Stimulated activated CD4-positive, alpha-beta T cell treated with anti-CD3 and anti-CD28 coated beads, Interleukin-4, amount 100 ng/mL, for 1 hour (primary cell): ENCODE measurements around the gene PELI3.

Experiments
- DNase-seq: peaks from one replicate; pipeline ENCODE4 v3.0.0-alpha.2; 2020

Gene PELI3

DNA sequence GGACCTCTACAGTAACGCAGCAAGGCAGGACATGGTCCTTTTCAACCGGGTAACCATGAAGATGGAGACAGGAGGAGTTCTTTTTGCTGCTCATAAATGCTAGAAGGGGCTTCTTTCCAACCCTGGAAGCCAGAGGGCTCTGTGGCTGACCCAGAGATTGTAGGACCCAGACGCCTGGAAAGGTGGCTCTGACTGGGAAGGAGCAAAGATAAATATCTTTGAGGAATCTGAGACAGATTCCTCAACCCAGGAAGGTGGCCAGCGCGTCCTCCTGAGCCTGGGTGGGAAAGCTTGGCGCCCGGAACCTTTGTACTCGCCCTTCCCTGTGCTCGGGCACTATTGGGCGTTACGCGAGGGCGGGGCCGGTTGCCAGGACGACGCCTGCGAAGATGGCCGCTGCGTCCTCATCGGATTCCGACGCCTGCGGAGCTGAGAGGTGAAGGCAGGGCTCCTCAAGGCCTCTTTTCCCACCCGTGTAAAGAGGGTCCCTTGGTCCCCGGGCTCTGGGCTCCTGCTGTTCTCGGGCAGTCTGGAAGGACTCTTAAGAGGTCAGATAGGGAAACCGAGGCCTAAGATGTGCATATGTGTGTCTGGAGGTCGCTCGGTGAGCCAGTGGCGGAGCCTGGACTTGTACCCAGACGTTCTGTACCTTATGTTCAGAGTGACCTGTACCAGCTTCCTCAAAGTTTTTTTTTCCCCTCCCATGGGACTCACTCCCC is 43.7 kb downstream of the PELI3 start, which contains the start of gene BBS1:
Gene BBS1, plus strand, starts transcription at position 365 of the 719 bp plus-strand sequence. Its CDS starts 25 bp downstream, at position 390.
- DNase-seq: peak; percentile 85

DNA sequence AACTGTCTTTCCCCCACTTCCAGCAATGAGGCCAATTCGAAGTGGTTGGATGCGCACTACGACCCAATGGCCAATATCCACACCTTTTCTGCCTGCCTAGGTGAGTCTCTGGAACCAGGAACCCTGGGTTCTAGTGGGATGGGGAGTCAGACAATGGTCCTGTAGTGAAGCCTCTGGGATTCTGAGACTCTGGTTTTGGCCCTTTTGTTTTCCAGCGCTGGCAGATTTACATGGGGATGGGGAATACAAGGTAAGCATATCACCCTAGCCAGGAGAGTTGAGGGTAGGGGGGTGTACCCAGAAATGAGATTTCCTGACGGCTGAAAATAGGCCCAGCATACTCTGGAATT is 44.3 kb downstream of the PELI3 start:
- DNase-seq: no peak

DNA sequence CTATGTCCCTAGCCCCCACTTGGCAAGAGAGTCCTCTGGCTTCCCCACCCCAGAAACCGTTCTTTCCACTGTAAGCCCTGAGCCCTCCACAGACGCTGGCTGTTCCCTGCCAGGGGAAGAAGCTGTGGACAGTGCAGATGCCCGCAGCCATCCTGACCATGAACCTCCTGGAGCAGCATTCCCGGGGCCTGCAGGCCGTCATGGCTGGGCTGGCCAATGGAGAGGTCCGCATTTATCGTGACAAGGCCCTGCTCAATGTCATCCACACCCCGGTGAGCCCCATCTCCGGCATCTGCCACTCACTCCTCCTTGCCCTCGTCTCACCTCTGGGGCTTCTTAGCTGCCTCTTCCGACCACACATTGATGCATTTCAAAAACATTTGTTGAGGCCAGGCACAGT is 56.9 kb downstream of the PELI3 start:
- no peak for DNase-seq

DNA sequence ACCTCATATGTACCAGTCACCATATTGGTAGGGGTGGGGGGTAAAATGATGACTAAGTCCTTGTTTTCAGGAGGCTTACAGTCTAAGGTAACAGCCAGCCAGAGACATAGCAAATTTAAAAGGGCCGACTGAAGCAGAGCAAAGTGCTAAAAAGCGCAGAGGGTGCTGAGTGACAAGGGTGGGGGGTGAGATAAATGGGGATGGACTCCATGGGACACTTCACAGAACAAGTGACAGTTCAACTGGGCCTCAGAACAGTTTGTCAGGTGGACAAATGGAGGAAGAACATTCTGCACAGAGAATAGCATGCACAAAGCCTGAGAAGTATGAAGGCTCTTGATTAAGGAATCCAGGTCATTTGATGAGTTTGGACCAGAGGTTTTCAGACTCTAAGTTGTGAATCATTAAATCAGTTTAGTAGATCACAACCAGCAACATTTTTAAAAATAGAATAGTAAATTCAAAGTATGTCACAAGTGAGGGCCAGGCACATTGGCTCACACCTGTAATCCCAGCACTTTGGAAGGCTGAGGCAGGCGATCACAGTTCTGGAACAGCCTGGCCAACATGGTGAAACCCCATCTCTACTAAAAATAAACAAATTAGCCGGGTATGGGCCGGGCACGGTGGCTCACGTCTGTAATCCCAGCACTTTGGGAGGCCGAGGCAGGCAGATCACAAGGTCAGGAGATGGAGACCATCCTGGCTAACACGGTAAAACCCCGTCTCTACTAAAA is 57.8 kb downstream of the PELI3 start:
- DNase-seq: no peak
